ENCODE measurements around the gene CHKA. TPM values are rescaled to one million over a fixed set of nuclear protein-coding genes. Genes with fewer than 3 reads are reported as not detected.

CHKA gene
- total and polyA plus RNA-seq, 2 of the 8 experiments (the other 6 are each of a cell fraction or from before 2014, with no cell fraction given), result 61.2 to 86.6 TPM

DNA sequence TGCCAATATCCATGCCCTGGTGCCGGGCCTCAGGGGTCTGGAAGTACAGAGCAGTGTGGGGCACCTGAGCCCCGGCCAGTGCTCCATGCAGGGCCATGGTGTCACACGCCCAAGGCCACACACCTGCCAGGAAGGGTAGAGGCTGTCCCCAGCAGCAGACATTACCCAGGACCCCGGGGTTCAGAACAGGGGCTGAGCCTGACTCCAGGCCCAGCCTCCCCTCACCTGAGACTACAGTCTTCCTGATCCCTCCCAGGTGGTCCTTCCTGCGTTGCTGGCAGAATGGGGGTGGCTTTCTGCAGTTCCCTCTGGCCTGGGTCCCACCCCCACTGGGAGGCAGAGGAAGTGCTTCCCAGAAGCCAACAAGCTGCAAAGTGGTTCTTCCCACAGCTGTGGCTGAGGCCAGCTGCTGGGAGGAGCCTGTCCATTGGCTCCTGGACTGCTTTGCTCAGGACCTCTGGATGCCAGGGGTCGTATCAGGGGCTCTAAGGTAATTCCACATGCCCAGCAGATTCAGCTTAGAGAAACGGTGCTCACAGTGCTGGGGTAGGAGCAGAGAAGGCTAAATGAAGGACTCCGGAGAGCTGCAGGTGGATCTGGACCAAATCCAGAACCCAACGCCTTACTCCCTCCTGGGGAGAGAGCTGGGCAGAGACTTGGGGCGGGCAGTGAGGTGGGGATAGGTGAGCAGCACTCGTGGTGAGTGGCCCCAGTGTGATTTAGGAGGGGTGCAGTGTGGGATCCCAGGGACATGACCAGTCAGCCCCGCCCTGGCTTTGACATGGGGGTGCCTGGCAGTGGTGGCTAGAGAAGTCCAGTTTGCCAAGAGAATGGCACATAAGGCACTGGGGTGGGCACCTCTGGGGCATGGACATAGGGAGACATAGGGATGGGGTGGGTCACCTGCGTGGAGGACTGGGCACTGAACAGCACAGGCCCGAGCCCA, 69.7 kb downstream of the CHKA start (continued):
- no peak for TF ChIP-seq BACH1 (IDR thresholded peaks at IDR 0.05; ENCODE audit: low read length)
- TF ChIP-seq CBX5 (IDR thresholded peaks at IDR 0.05; ENCODE audit: low read depth, low read length), result no peak
- no peak for TF ChIP-seq TCF12 (IDR thresholded peaks at IDR 0.05; ENCODE audit: low read depth, low read length)
- no peak for TF ChIP-seq EP300 (IDR thresholded peaks at IDR 0.05; ENCODE audit: borderline replicate concordance in 1 of 2, low read depth in 2 of 2, low read length in 2 of 2)
- no peak for TF ChIP-seq PHF8 (conservative IDR thresholded peaks at IDR 0.05; ENCODE audit: low read depth, low read length)
- TF ChIP-seq RFX5 (IDR thresholded peaks at IDR 0.05; ENCODE audit: borderline replicate concordance, low read depth, low read length), result no peak
- TF ChIP-seq TAF7 (optimal IDR thresholded peaks at IDR 0.05; ENCODE audit: borderline replicate concordance, low read depth, low read length), result no peak

All from H1 (cell line).